Fibroblast of the aortic adventitia (primary cell): Measurements from ENCODE around the gene DHPS. TPM values are rescaled to one million over a fixed set of nuclear protein-coding genes. Genes with fewer than 3 reads are reported as not detected.
A peak's percentile ranks its signal among the peaks of the same experiment; 100 is the strongest.
"Not testable (repeated sequence)": the region's sequence is repeated elsewhere in the genome, so short reads cannot be mapped to it uniquely, and the experiment has no call there.

ENCODE experiments used
- DNase-seq: peaks from one replicate; pipeline ENCODE4 v3.0.0-alpha.2; 2010; ENCODE audit warnings: low read depth
- H3K4me3 ChIP-seq: 2 replicates; pipeline ENCODE4 v1.5.1; 2011; ENCODE audit warnings: low read depth, mild to moderate bottlenecking, control low read depth, low read length, moderate library complexity
- total RNA-seq: library from RNA; depleted of rRNA; stranded (reverse); fragments of >200 nt; gene quantifications from 2 replicates; pipeline ENCODE4 v1.2.3, GENCODE V29; 2012; ENCODE audit warnings: low replicate concordance
- TF ChIP-seq, protein P1 (sequence below): IDR thresholded peaks from 2 replicates; pipeline ENCODE4 v1.5.1; 2011; ENCODE audit warnings: mild to moderate bottlenecking, low read length, control low read depth, inconsistent platforms; ENCODE audit not compliant: insufficient read depth

DHPS gene
- total RNA-seq, result 38.3 and 46.2 TPM in 2 replicates

GRCh38 chr19:12681074-12681987, at the start of gene DHPS:
DHPS (minus strand) TSS chr19:12681880; CDS start chr19:12681766, 114 bp downstream.
- peak within 1 kb of the TSS; percentile 98 for H3K4me3 ChIP-seq
- TF ChIP-seq, protein P1, sequence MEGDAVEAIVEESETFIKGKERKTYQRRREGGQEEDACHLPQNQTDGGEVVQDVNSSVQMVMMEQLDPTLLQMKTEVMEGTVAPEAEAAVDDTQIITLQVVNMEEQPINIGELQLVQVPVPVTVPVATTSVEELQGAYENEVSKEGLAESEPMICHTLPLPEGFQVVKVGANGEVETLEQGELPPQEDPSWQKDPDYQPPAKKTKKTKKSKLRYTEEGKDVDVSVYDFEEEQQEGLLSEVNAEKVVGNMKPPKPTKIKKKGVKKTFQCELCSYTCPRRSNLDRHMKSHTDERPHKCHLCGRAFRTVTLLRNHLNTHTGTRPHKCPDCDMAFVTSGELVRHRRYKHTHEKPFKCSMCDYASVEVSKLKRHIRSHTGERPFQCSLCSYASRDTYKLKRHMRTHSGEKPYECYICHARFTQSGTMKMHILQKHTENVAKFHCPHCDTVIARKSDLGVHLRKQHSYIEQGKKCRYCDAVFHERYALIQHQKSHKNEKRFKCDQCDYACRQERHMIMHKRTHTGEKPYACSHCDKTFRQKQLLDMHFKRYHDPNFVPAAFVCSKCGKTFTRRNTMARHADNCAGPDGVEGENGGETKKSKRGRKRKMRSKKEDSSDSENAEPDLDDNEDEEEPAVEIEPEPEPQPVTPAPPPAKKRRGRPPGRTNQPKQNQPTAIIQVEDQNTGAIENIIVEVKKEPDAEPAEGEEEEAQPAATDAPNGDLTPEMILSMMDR, result peak; percentile 5
- peak; percentile 98 for DNase-seq

DNA sequence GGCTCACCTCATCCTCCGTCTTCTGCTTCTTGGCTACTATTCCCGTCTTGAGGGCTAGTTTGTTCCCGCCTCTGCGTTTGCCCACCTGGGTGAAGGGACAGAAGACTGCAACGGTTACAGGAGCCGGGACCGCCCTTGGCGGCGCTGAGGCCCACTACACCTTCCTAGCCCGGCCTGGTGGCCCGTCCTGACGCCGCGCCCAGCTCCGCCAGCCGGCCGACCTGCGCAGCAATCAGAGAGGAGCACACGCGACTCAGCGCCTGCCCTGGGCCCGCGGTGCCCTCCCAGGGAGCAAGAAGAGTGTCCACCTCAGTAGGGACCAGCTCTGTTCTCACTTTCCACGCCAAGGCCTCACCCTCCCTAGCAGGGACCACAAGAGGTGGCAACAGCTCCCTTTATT, 49.7 kb upstream of the DHPS start:
- TF ChIP-seq, protein P1, result no peak
- H3K4me3 ChIP-seq, result no peak overlapping the region
- DNase-seq, result no peak

- DNase-seq, result no peak
- no peak overlapping the region for H3K4me3 ChIP-seq
- TF ChIP-seq, protein P1, result no peak
Observed at GRCh38 chr19:12730064-12730463, 48.4 kb upstream of the DHPS start.

DNA sequence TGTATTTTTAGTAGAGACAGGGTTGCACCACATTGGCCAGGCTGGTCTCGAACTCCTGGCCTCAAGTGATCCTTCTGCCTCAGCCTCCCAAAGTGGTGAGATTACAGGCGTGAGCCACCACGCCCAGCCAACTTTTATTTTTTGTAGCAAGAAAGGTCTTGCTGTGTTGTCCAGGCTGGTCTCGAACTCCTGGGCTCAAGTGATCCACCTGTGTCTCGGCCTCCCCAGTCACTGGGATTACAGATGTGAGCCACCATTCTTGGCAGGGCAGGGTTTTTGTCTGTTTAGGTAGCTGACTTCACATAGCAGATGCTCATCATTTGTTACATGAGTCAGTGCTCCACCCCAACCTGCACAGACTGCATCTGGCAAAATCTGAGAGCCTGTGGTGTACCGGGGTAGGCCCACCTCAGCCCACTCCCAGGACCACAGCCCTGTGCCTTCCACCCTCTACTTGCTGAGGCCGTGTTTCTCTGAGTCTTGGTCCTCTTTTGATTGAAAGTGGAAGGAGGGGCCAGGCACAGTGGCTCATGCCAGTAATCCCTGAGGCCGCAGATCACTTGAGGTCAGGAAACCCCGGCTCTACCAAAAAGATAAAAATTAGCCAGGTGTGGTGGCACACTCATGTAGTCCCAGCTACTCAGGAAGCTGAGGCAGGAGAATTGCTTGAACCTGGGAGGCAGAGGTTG, 46.2 kb upstream of the DHPS start:
- H3K4me3 ChIP-seq, result no peak overlapping the region
- TF ChIP-seq, protein P1, result no peak
- DNase-seq, result no peak

- no peak overlapping the region for H3K4me3 ChIP-seq
- no peak for DNase-seq
- TF ChIP-seq, protein P1, result no peak
Observed at GRCh38 chr19:12726988-12727316, 45.3 kb upstream of the DHPS start.

DNA sequence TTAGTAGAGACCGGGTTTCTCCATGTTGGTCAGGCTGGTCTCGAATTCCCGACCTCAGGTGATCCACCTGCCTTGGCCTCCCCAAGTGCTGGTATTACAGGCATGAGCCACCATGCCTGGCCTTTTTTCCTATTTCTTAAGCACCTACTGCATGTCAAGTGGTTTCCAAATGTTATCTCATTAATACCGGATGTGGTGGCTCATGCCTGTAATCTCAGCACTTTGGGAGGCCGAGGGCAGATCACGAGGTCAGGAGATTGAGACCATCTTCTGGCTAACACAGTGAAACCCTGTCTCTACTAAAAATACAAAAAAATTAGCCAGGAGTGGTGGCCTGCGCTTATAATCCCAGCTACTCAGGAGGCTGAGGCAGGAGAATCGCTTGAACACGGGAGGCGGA, 43.9 kb upstream of the DHPS start:
- H3K4me3 ChIP-seq, DNase-seq: not testable (repeated sequence)
